Motor neuron (in vitro differentiated cells): Measurements from ENCODE around the gene ARHGEF28. TPM values are rescaled to one million over a fixed set of nuclear protein-coding genes. Genes with fewer than 3 reads are reported as not detected.

ENCODE experiments used
- ATAC-seq, 8 experiments: fragments of 200-7000 bp; cut with Tn5 transposase; replicated peaks in 6 of 8; 2 replicates each; pipeline ENCODE4 v1.8.0; 2021; ENCODE audit warnings: mild to moderate bottlenecking in 8 of 8, moderate library complexity in 8 of 8
- H3K27ac ChIP-seq, 2 donors: fragments of 250-450 bp; sonication (Bioruptor Pico); 2 replicates each; pipeline ENCODE4 v1.9.0; 2021; ENCODE audit warnings: antibody characterized with exemption in 2 of 2, mild to moderate bottlenecking in 2 of 2, moderate library complexity in 1 of 2
- H3K4me1 ChIP-seq, 2 donors: fragments of 250-450 bp; sonication (Bioruptor Pico); replicated peaks in 1 of 2; 2 replicates each; pipeline ENCODE4 v1.6.1; 2021; ENCODE audit warnings: antibody characterized with exemption in 2 of 2, mild to moderate bottlenecking in 2 of 2, moderate library complexity in 1 of 2
- H3K4me3 ChIP-seq, 5 donors: fragments of 250-450 bp; sonication (Bioruptor Pico); 2 replicates each; pipeline ENCODE4 v1.9.0; 2021; ENCODE audit warnings: antibody characterized with exemption in 5 of 5, mild to moderate bottlenecking in 5 of 5, moderate library complexity in 4 of 5
- WGBS, 10 experiments: fragments of 450-650 bp; shearing (Covaris generic); methylation state at CpG; one replicate each; pipeline ENCODE4 v1.0.0; 2022; 5-methylcytosine and 5-hydroxymethylcytosine counted together
- in situ Hi-C, 9 experiments: fragments of 400-800 bp; cut with MboI; loops; one replicate each; pipeline ENCODE4 v1.15.0; 2021; ENCODE audit warnings: low sequenced_read_pairs in 9 of 9, low pct_unique_long_range_greater_than_20kb in 2 of 9; ENCODE audit not compliant: unreplicated experiment in 9 of 9
- total RNA-seq, 8 experiments: library from RNA; unstranded; fragments of 300-600 nt; gene quantifications; 2 replicates each; pipeline versions ENCODE4 v1.2.3 to v1.2.4, GENCODE V29; 2022

Gene ARHGEF28
- total RNA-seq, 8 experiments from 2014 or later, result 0.81 to 29.3 (median 1.9) TPM

GRCh38 chr5:73647721-73648120 lies 21.7 kb downstream of the ARHGEF28 start:
- ATAC-seq, result no peak
- in situ Hi-C loops, result no loop called here
- H3K4me1 ChIP-seq, result no peaks in the 10 kb centered on the region
- H3K4me3 ChIP-seq, result no peak overlapping the region
- no peak overlapping the region for H3K27ac ChIP-seq

DNA sequence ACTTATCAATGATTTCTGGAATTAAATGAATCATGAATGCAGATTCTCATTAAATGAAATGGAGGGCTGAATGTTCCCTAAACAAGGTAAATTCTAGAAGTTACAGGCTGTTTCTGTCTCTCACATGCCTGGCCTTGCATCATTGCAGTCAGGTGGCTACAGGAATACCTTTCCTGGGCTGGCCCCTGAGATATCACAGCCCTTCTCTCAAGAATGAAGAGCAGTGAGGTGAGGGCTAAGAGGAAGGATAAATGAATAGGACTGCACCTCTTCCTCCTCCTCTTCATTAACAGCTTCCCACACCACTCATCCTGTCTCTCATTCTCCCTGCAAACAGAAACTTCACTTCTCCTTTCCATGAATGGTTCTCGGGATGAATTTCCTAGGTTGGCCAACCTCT lies 22.5 kb downstream of the ARHGEF28 start:
- no peaks in the 10 kb centered on the region for H3K4me1 ChIP-seq
- H3K27ac ChIP-seq, result no peak overlapping the region
- no peak overlapping the region for H3K4me3 ChIP-seq
- in situ Hi-C loops, result no loop called here
- 29 to 100% (median 77%) methylated on average over 1 of the region's 1 CpG; no CpG with 5 or more reads in 4 of the 10 experiments for WGBS, 10 experiments
- no peak for ATAC-seq

GRCh38 chr5:73649926-73650325 lies 23.9 kb downstream of the ARHGEF28 start:
- Histone ChIP-seq H3K4me3 (no peak overlapping the region), H3K4me1 (peaks cover 2 to 6% of the 10 kb centered on the region in 2 donors), H3K27ac (no peak overlapping the region)
- ATAC-seq, result peak in 1 of 8 experiments; percentile 26
- 56 to 100% (median 80%) methylated on average over 1 to 3 of the region's 3 CpGs; no CpG with 5 or more reads in 4 of the 10 experiments for WGBS, 10 experiments
- in situ Hi-C loops, result loop anchor here in 1 of 9 experiments (25.0 kb wide), 1 partner anchor 137 kb away; no protein-coding TSS in a partner anchor

- Histone ChIP-seq H3K4me3 (no peak overlapping the region), H3K4me1 (peaks cover 6% of the 10 kb centered on the region in 2 donors), H3K27ac (no peak overlapping the region)
- in situ Hi-C loops, result loop anchor here in 1 of 9 experiments (25.0 kb wide), 1 partner anchor 135 kb away; no protein-coding TSS in a partner anchor
- 51 to 100% (median 70%) methylated on average over 1 to 2 of the region's 2 CpGs; no CpG with 5 or more reads in 4 of the 10 experiments for WGBS, 10 experiments
- ATAC-seq, result no peak
Measured at GRCh38 chr5:73652391-73652790, 26.4 kb downstream of the ARHGEF28 start.

DNA sequence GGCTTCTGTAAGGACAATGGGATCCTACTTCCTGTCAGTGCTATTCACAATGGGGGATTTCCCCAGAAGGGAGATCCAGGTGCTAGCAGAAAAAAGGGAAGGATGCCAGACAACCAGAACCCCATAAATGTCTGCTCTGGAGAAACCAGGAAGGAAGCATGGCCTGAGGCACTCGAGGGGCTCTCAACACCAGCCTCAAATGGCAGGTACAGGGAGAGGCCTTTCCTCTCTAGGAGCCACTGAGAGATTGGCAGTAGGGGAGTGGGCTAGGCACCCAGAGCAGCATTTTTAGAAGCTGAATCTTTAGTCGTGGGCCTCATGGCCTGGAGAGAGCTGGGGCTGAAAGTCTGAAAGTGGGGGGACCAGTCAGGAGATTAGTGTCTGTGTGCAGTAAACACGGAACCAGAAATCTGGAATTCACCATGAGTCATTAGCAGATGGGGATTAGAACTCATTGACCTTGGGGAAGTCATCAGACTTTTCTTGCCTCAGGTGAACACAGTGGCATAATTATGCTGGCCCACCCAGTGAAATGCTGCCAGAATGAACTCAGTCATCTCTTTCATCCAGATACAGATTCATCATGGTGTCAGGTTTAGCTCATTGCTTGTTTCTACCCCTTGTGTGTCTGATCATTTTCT lies 28.3 kb downstream of the ARHGEF28 start:
- ATAC-seq, result peak in 4 of 8 experiments; percentile 9 to 79 (median 72)
- in situ Hi-C loops, result loop anchor here in 1 of 9 experiments (25.0 kb wide), 1 partner anchor 133 kb away; no protein-coding TSS in a partner anchor
- WGBS, 10 experiments, result 33 to 100% (median 83%) methylated on average over 1 to 3 of the region's 3 CpGs; no CpG with 5 or more reads in 3 of the 10 experiments
- Histone ChIP-seq H3K27ac (no peak overlapping the region), H3K4me1 (peaks cover 6% of the 10 kb centered on the region in 2 donors), H3K4me3 (no peak overlapping the region)

- H3K27ac ChIP-seq, result no peak overlapping the region
- ATAC-seq, result peak in 6 of 8 experiments; percentile 32 to 72 (median 54)
- 0 to 100% (median 40%) methylated on average over 1 to 2 of the region's 2 CpGs; no CpG with 5 or more reads in 1 of the 10 experiments for WGBS, 10 experiments
Measured at GRCh38 chr5:73654819-73655318, 28.9 kb downstream of the ARHGEF28 start.

GRCh38 chr5:73655521-73656160 lies 29.6 kb downstream of the ARHGEF28 start:
- in situ Hi-C loops, result loop anchor here in 1 of 9 experiments (25.0 kb wide), 1 partner anchor 132 kb away; no protein-coding TSS in a partner anchor
- ATAC-seq, result no peak
- H3K4me3 ChIP-seq, result no peak overlapping the region
- 67 to 100% (median 93%) methylated on average over 1 to 6 of the region's 6 CpGs for WGBS, 10 experiments
- H3K4me1 ChIP-seq, result peaks cover 6% of the 10 kb centered on the region in 2 donors
- H3K27ac ChIP-seq, result no peak overlapping the region

More at GRCh38 chr5:73654819-73655318, 28.9 kb downstream of the ARHGEF28 start:
- in situ Hi-C loops, result loop anchor here in 1 of 9 experiments (25.0 kb wide), 1 partner anchor 132 kb away; no protein-coding TSS in a partner anchor
- peaks cover 6% of the 10 kb centered on the region in 2 donors for H3K4me1 ChIP-seq
- no peak overlapping the region for H3K4me3 ChIP-seq

- ATAC-seq, result no peak
- in situ Hi-C loops, result loop anchor here in 1 of 9 experiments (25.0 kb wide), 1 partner anchor 126 kb away; no protein-coding TSS in a partner anchor
- Histone ChIP-seq H3K4me3 (no peak overlapping the region), H3K27ac (no peak overlapping the region), H3K4me1 (no peaks in the 10 kb centered on the region)
- 83 to 100% (median 100%) methylated on average over 1 to 3 of the region's 3 CpGs; no CpG with 5 or more reads in 3 of the 10 experiments for WGBS, 10 experiments
Measured at GRCh38 chr5:73661753-73662152, 35.8 kb downstream of the ARHGEF28 start.

- Histone ChIP-seq H3K4me1 (peaks cover 0 to 2% of the 10 kb centered on the region in 2 donors), H3K27ac (no peak overlapping the region), H3K4me3 (no peak overlapping the region)
- ATAC-seq, result peak in 1 of 8 experiments; percentile 81
- 43 to 88% (median 83%) methylated on average over 2 to 7 of the region's 7 CpGs; no CpG with 5 or more reads in 3 of the 10 experiments for WGBS, 10 experiments
- in situ Hi-C loops, result loop anchor here in 1 of 9 experiments (25.0 kb wide), 1 partner anchor 124 kb away; no protein-coding TSS in a partner anchor
Measured at GRCh38 chr5:73663161-73663859, 37.3 kb downstream of the ARHGEF28 start.

- 39 to 100% (median 71%) methylated on average over 1 to 2 of the region's 2 CpGs; no CpG with 5 or more reads in 2 of the 10 experiments for WGBS, 10 experiments
- Histone ChIP-seq H3K4me3 (no peak overlapping the region), H3K4me1 (peaks cover 0 to 3% of the 10 kb centered on the region in 2 donors), H3K27ac (no peak overlapping the region)
- in situ Hi-C loops, result loop anchor here in 1 of 9 experiments (25.0 kb wide), 1 partner anchor 123 kb away; no protein-coding TSS in a partner anchor
- no peak for ATAC-seq
Measured at GRCh38 chr5:73663860-73664240, 37.9 kb downstream of the ARHGEF28 start.

DNA sequence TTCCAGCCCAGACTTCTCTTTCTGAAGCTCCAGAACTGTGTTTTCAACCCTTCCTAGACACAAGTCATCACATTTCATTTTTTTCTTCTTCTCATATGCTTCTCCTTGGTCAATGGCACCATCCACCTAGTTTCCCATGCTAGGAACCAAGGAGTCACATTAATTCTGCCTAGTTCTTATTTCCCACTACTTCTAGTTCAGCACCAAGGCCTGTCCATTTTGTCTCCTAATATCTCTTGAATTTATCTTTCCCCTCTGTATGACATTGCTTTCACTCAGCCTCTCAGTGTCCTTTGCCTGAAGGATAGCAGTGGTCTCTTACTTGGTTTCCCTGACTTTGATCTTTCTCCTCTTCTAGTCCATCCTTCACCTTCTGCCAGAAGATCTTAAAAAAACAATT lies 38.8 kb downstream of the ARHGEF28 start:
- H3K4me1 ChIP-seq, result peaks cover 0 to 3% of the 10 kb centered on the region in 2 donors
- in situ Hi-C loops, result loop anchor here in 1 of 9 experiments (25.0 kb wide), 1 partner anchor 123 kb away; no protein-coding TSS in a partner anchor
- H3K4me3 ChIP-seq, result no peak overlapping the region
- no peak overlapping the region for H3K27ac ChIP-seq
- no peak for ATAC-seq

GRCh38 chr5:73666891-73667290 lies 40.9 kb downstream of the ARHGEF28 start:
- no peak for ATAC-seq
- no peak overlapping the region for H3K27ac ChIP-seq
- WGBS, 10 experiments, result 0 to 90% (median 70%) methylated on average over 1 to 4 of the region's 4 CpGs; no CpG with 5 or more reads in 5 of the 10 experiments

More at GRCh38 chr5:73666891-73667290, 40.9 kb downstream of the ARHGEF28 start:
- peaks cover 0 to 3% of the 10 kb centered on the region in 2 donors for H3K4me1 ChIP-seq
- in situ Hi-C loops, result loop anchor here in 1 of 9 experiments (25.0 kb wide), 1 partner anchor 120 kb away; no protein-coding TSS in a partner anchor
- H3K4me3 ChIP-seq, result no peak overlapping the region
